DND-41 (cell line): Measurements from ENCODE around the gene NXNL2.

Experiments
- ATAC-seq: fragments of 200-7000 bp; cut with Tn5 transposase; 3 replicates; pipeline ENCODE4 v1.9.1; 2021; ENCODE audit warnings: low read depth; ENCODE audit not compliant: insufficient read depth
- DNase-seq: peaks from one replicate; pipeline ENCODE4 v3.0.0-alpha.2; 2020
- H2AFZ ChIP-seq: 2 replicates; pipeline ENCODE4 v1.6.0; 2012; ENCODE audit warnings: low read depth, low read length
- H3K27ac ChIP-seq: 2 replicates; pipeline ENCODE4 v1.5.1; 2012; ENCODE audit warnings: low read length, inconsistent platforms
- H3K27me3 ChIP-seq: fragments of 200-600 bp; sonication (generic); 2 replicates; pipeline ENCODE4 v1.6.0; 2012; ENCODE audit warnings: low read length, mild to moderate bottlenecking, inconsistent platforms; ENCODE audit not compliant: insufficient read depth, poor library complexity
- H3K36me3 ChIP-seq: 2 replicates; pipeline ENCODE4 v1.5.1; 2012; ENCODE audit warnings: low read length, inconsistent platforms; ENCODE audit not compliant: insufficient read depth
- H3K4me1 ChIP-seq: 2 replicates; pipeline ENCODE4 v1.5.1; 2012; ENCODE audit warnings: mild to moderate bottlenecking, low read length; ENCODE audit not compliant: insufficient read depth
- H3K4me2 ChIP-seq: 2 replicates; pipeline ENCODE4 v1.6.0; 2012; ENCODE audit warnings: mild to moderate bottlenecking, moderate library complexity, low read length, inconsistent platforms; ENCODE audit not compliant: insufficient read depth
- H3K4me3 ChIP-seq, 2 experiments: fragments of 200-600 bp in 1 of 2; shearing (Covaris generic) in 1 of 2; 2 replicates each; pipeline ENCODE4 v1.5.1; 2012 to 2016; ENCODE audit warnings: inconsistent platforms in 2 of 2, low read length in 2 of 2, mild to moderate bottlenecking in 2 of 2, low read depth in 1 of 2, moderate library complexity in 1 of 2
- H3K79me2 ChIP-seq: 2 replicates; pipeline ENCODE4 v1.6.0; 2012; ENCODE audit warnings: low read length, inconsistent platforms; ENCODE audit not compliant: insufficient read depth
- H3K9ac ChIP-seq: 2 replicates; pipeline ENCODE4 v1.6.0; 2012; ENCODE audit warnings: low read depth, mild to moderate bottlenecking, inconsistent platforms, low read length, moderate library complexity
- H3K9me3 ChIP-seq: 2 replicates; pipeline ENCODE4 v1.5.1; 2012; ENCODE audit warnings: low read length, moderate library complexity, mild to moderate bottlenecking, inconsistent platforms; ENCODE audit not compliant: insufficient read depth, severe bottlenecking
- H4K20me1 ChIP-seq: 2 replicates; pipeline ENCODE4 v1.6.0; 2012; ENCODE audit warnings: low read length; ENCODE audit not compliant: insufficient read depth
- EZH2 ChIP-seq: IDR thresholded peaks from 3 replicates; pipeline ENCODE4 v1.6.1; 2012; ENCODE audit warnings: borderline replicate concordance, low read depth, mild to moderate bottlenecking, moderate library complexity, low read length, inconsistent platforms; ENCODE audit not compliant: severe bottlenecking
- TF ChIP-seq, protein P1 (sequence below): IDR thresholded peaks from 2 replicates; pipeline ENCODE4 v1.5.1; 2012; ENCODE audit warnings: borderline replicate concordance, low read length, moderate library complexity, mild to moderate bottlenecking; ENCODE audit not compliant: poor library complexity, severe bottlenecking; ENCODE audit errors: extremely low read depth

Gene NXNL2

DNA sequence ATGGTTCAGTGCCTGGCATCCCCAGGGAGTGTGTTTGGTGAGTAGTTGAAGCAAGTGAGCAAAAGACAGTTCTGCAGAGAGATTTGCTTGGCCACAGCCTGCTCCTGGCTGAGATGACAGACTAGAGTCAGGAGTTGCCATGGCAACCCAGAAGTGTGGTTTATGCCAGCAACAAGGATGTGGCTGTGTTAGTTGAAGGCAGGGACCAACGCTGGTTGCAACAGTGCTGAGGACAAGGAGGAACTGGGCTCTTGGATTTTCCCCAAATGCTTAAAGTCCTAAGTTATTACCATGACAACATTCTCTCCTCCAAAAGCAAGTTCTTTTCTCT lies 2.7 kb downstream of the NXNL2 start:
- no peaks in the 10 kb centered on the region for H3K79me2 ChIP-seq
- no peaks in the 10 kb centered on the region for H4K20me1 ChIP-seq
- no peak overlapping the region for H3K4me3 ChIP-seq
- DNase-seq: peak; percentile 69
- H2AFZ ChIP-seq: no peak overlapping the region
- peak; percentile 98 for ATAC-seq
- no peaks in the 10 kb centered on the region for H3K4me1 ChIP-seq
- H3K9ac ChIP-seq: no peak overlapping the region
- H3K36me3 ChIP-seq: no peaks in the 10 kb centered on the region
- no peak overlapping the region for H3K4me2 ChIP-seq
- H3K9me3 ChIP-seq: no peaks in the 10 kb centered on the region
- H3K27me3 ChIP-seq: no peaks in the 10 kb centered on the region
- no peak overlapping the region for H3K27ac ChIP-seq
- TF ChIP-seq, protein P1, sequence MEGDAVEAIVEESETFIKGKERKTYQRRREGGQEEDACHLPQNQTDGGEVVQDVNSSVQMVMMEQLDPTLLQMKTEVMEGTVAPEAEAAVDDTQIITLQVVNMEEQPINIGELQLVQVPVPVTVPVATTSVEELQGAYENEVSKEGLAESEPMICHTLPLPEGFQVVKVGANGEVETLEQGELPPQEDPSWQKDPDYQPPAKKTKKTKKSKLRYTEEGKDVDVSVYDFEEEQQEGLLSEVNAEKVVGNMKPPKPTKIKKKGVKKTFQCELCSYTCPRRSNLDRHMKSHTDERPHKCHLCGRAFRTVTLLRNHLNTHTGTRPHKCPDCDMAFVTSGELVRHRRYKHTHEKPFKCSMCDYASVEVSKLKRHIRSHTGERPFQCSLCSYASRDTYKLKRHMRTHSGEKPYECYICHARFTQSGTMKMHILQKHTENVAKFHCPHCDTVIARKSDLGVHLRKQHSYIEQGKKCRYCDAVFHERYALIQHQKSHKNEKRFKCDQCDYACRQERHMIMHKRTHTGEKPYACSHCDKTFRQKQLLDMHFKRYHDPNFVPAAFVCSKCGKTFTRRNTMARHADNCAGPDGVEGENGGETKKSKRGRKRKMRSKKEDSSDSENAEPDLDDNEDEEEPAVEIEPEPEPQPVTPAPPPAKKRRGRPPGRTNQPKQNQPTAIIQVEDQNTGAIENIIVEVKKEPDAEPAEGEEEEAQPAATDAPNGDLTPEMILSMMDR: no peak
- no peak for TF ChIP-seq EZH2

DNA sequence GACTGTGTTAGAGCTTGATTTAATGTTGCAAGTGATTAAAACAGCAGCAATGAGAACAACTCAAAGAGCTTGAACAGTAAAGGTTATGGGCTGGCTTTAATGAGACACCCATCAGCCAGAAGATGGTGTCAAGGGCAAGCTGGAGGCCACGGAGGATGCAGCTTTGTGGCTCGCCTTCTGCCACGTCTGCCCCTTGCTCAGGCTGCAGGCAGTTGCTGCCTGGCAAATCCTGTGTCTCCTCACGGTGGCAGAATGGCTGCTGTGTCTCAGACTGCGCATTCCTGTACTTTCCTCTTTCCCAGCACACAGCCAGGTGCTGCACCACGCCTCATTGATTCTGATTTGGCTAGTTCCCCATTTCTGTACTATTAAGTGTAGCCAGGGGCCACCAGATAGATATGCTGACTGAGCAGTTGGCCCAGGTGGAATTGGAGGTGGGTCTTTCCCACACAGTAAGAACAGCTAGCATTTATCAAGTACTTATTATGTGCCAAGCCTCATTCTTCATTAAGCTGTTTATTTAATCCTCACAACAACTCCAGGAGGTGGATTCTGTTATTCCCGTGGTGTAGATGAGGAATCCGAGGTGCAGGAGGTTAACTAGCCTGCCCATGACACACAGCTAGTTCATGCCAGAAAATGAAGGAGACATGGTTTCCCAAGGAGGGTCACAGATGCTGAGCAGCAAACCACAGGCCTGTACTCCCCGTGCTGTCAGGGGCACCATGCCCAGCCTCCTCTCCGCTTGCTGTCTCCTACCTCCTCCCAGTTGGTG lies 3.5 kb downstream of the NXNL2 start:
- no peaks in the 10 kb centered on the region for H3K79me2 ChIP-seq
- no peak overlapping the region for H3K4me2 ChIP-seq
- DNase-seq: no peak
- no peak overlapping the region for H3K4me3 ChIP-seq
- H3K27ac ChIP-seq: no peak overlapping the region
- H3K36me3 ChIP-seq: no peaks in the 10 kb centered on the region
- no peaks in the 10 kb centered on the region for H3K4me1 ChIP-seq
- H3K9me3 ChIP-seq: no peaks in the 10 kb centered on the region
- no peak for ATAC-seq
- no peak overlapping the region for H3K9ac ChIP-seq
- H3K27me3 ChIP-seq: no peaks in the 10 kb centered on the region
- TF ChIP-seq, protein P1: no peak
- TF ChIP-seq EZH2: no peak
- H2AFZ ChIP-seq: no peak overlapping the region
- no peaks in the 10 kb centered on the region for H4K20me1 ChIP-seq

DNA sequence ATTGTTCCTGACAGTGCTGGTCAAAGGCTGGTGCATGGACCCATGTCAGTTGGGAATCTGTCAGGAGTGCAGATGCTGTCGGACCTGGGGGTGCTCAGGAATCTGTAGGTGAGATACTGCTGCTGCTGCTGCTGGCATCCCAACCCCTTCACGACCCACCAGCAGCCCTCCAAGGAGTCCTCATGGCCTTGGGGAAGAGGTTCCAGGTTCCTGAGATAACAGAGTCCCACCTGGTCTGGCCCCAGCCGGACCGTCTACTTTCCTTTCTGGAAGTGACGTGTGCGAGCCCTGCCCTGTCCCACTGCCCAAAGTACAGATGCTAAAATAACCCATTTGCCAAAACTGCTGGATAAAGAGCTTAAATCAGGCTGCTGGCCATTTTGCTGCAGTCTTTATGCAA lies 4.3 kb downstream of the NXNL2 start:
- Histone ChIP-seq H3K36me3 (no peaks in the 10 kb centered on the region), H4K20me1 (no peaks in the 10 kb centered on the region), H3K9ac (no peak overlapping the region), H3K9me3 (no peaks in the 10 kb centered on the region), H3K4me2 (no peak overlapping the region), H3K4me3 (no peak overlapping the region), H3K27ac (no peak overlapping the region), H3K27me3 (no peaks in the 10 kb centered on the region), H3K4me1 (no peaks in the 10 kb centered on the region), H2AFZ (no peak overlapping the region), H3K79me2 (no peaks in the 10 kb centered on the region)
- no peak for DNase-seq
- ATAC-seq: no peak
- TF ChIP-seq, protein P1: no peak
- TF ChIP-seq EZH2: no peak
